Ascending aorta (tissue), 2 donors: ENCODE results near the gene CD70. TPM values are rescaled to one million over a fixed set of nuclear protein-coding genes. Genes with fewer than 3 reads are reported as not detected.
"Not testable (repeated sequence)": the region's sequence is repeated elsewhere in the genome, so short reads cannot be mapped to it uniquely, and the experiment has no call there.

ENCODE experiments used
- DNase-seq, 2 donors: peaks; one replicate each; pipeline ENCODE4 v3.0.0-alpha.2; 2019; ENCODE audit warnings: low spot score in 2 of 2
- H3K27ac ChIP-seq, 2 donors: fragments of 200-600 bp; sonication (generic); one replicate each; pipeline ENCODE4 v1.5.1; 2016 to 2017; ENCODE audit warnings: mild to moderate bottlenecking in 1 of 2
- H3K27me3 ChIP-seq: fragments of 200-600 bp; sonication (generic); one replicate; pipeline ENCODE4 v1.5.1; 2017
- H3K36me3 ChIP-seq, 2 donors: fragments of 200-600 bp; sonication (generic); one replicate each; pipeline ENCODE4 v1.5.1; 2016
- H3K4me1 ChIP-seq, 2 donors: fragments of 200-600 bp; sonication (generic); one replicate each; pipeline ENCODE4 v1.5.1; 2016 to 2017; ENCODE audit warnings: mild to moderate bottlenecking in 1 of 2
- H3K4me3 ChIP-seq, 2 donors: fragments of 200-600 bp; sonication (generic); one replicate each; pipeline ENCODE4 v1.5.1; 2016 to 2017; ENCODE audit warnings: mild to moderate bottlenecking in 1 of 2
- H3K9me3 ChIP-seq, 2 donors: fragments of 200-600 bp; sonication (generic); one replicate each; pipeline ENCODE4 v1.5.1; 2016
- intact Hi-C: fragments of 100-400 bp; cut with DNase I; formaldehyde crosslinking; loops from one replicate; pipeline ENCODE4 v1.15.1; 2023
- total RNA-seq: library from RNA; depleted of rRNA; stranded (reverse); fragments of >200 nt; gene quantifications from one replicate; pipeline ENCODE4 v1.1.0, GENCODE V29; 2016
- TF ChIP-seq, protein P1 (sequence below), 3 experiments: fragments of 200-600 bp in 2 of 3; fragments of 450-650 bp in 1 of 3; sonication (generic) in 2 of 3; IDR thresholded peaks; one replicate each; pipeline ENCODE4 v1.5.1; 2016 to 2019; ENCODE audit warnings: antibody characterized with exemption in 3 of 3, mild to moderate bottlenecking in 1 of 3, moderate library complexity in 1 of 3

Gene CD70
- total RNA-seq, 1 donor from 2014 or later: not detected

- H3K36me3 ChIP-seq: no peaks in the 10 kb centered on the region
- peaks cover 0 to 3% of the 10 kb centered on the region in 2 donors for H3K4me1 ChIP-seq
- intact Hi-C loops: no loop called here
- no peak overlapping the region for H3K4me3 ChIP-seq
- TF ChIP-seq, protein P1, sequence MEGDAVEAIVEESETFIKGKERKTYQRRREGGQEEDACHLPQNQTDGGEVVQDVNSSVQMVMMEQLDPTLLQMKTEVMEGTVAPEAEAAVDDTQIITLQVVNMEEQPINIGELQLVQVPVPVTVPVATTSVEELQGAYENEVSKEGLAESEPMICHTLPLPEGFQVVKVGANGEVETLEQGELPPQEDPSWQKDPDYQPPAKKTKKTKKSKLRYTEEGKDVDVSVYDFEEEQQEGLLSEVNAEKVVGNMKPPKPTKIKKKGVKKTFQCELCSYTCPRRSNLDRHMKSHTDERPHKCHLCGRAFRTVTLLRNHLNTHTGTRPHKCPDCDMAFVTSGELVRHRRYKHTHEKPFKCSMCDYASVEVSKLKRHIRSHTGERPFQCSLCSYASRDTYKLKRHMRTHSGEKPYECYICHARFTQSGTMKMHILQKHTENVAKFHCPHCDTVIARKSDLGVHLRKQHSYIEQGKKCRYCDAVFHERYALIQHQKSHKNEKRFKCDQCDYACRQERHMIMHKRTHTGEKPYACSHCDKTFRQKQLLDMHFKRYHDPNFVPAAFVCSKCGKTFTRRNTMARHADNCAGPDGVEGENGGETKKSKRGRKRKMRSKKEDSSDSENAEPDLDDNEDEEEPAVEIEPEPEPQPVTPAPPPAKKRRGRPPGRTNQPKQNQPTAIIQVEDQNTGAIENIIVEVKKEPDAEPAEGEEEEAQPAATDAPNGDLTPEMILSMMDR (IDR thresholded peaks at IDR 0.05): no peak
- no peaks in the 10 kb centered on the region for H3K27me3 ChIP-seq
- no peak for DNase-seq
- H3K27ac ChIP-seq: no peak overlapping the region
- H3K9me3 ChIP-seq: no peaks in the 10 kb centered on the region
Observed at GRCh38 chr19:6586056-6586455, 4.9 kb downstream of the CD70 start.

GRCh38 chr19:6582515-6583484, 8.2 kb downstream of the CD70 start:
- H3K27ac ChIP-seq, DNase-seq, H3K27me3 ChIP-seq, H3K4me1 ChIP-seq, intact Hi-C loops, H3K4me3 ChIP-seq, H3K9me3 ChIP-seq, H3K36me3 ChIP-seq: not testable (repeated sequence)

DNA sequence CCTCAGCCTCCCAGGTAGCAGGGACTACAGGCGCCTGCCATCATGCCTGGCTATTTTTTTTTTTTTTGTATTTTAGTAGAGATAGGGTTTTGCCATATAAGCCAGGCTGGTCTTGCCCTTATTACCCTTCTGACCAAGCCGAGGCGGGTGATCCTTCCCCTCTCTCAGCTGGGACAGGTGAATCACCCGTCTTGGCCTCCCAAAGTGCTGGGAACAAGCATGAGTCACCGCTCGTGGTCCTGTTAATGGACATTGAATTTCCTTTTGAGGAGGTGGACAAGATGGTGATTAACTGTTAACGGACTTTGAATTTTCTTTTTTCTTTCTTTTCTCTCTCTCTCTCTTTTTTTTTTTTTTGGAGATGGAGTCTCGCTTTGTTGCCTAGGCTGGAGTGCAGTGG, 10.6 kb downstream of the CD70 start:
- DNase-seq: no peak
- intact Hi-C loops: no loop called here
- no peaks in the 10 kb centered on the region for H3K9me3 ChIP-seq
- H3K4me1 ChIP-seq: no peaks in the 10 kb centered on the region
- TF ChIP-seq, protein P1 (IDR thresholded peaks at IDR 0.05): no peak
- H3K36me3 ChIP-seq: no peaks in the 10 kb centered on the region
- no peak overlapping the region for H3K4me3 ChIP-seq
- no peak overlapping the region for H3K27ac ChIP-seq
- no peaks in the 10 kb centered on the region for H3K27me3 ChIP-seq

GRCh38 chr19:6579450-6580178, 11.3 kb downstream of the CD70 start:
- no peaks in the 10 kb centered on the region for H3K4me1 ChIP-seq
- DNase-seq: no peak
- no peaks in the 10 kb centered on the region for H3K27me3 ChIP-seq
- H3K36me3 ChIP-seq: no peaks in the 10 kb centered on the region
- H3K27ac ChIP-seq: no peak overlapping the region
- TF ChIP-seq, protein P1 (IDR thresholded peaks at IDR 0.05): no peak
- no peaks in the 10 kb centered on the region for H3K9me3 ChIP-seq
- intact Hi-C loops: no loop called here
- H3K4me3 ChIP-seq: no peak overlapping the region

DNA sequence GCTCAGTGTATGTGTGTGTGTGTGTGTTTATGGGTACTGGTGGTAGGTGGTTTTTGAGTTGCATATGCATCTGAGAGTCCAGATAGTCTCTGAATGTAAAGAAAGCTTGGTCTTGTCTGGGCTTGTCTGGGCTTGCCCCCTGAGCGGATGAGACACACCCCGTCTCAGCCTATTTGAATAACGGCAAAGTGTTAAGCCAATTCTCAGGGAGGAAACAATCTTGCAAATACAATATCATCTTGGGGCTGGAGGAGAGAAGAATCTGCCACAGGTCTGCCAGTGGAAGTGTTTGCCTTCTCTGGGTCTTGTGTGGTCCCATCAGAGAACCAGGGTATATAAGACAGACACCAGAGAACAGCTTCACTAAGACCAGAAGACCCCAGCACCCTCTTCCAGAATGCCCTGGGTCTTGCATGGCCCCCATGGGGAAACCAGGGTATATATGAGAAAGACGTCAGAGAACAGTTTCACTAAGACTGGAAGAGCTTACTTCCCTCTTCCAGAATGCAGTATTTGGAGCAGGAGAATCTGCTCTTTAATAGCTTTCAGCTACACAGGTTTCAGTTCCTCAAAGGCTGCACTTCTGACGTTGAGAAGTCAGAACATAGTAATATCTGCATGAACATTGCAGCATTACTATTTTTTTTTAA, 13.3 kb downstream of the CD70 start:
- TF ChIP-seq, protein P1 (IDR thresholded peaks at IDR 0.05): no peak
- no peak for DNase-seq
- Histone ChIP-seq H3K4me1 (no peaks in the 10 kb centered on the region), H3K36me3 (no peaks in the 10 kb centered on the region), H3K9me3 (no peaks in the 10 kb centered on the region), H3K27ac (no peak overlapping the region), H3K4me3 (no peak overlapping the region), H3K27me3 (no peaks in the 10 kb centered on the region)
- intact Hi-C loops: no loop called here
